GM19468 (cell line): ENCODE measurements around the gene JOSD2.
"Not testable (repeated sequence)": the region's sequence is repeated elsewhere in the genome, so short reads cannot be mapped to it uniquely, and the experiment has no call there.

Source experiments
- ATAC-seq: cut with Tn5 transposase; IDR thresholded peaks from one replicate; pipeline ENCODE4 v1.9.1; 2021; ENCODE audit warnings: mild to moderate bottlenecking, moderate library complexity, moderate number of reproducible peaks; ENCODE audit not compliant: unreplicated experiment; ENCODE audit errors: extremely low read depth

The JOSD2 gene

DNA sequence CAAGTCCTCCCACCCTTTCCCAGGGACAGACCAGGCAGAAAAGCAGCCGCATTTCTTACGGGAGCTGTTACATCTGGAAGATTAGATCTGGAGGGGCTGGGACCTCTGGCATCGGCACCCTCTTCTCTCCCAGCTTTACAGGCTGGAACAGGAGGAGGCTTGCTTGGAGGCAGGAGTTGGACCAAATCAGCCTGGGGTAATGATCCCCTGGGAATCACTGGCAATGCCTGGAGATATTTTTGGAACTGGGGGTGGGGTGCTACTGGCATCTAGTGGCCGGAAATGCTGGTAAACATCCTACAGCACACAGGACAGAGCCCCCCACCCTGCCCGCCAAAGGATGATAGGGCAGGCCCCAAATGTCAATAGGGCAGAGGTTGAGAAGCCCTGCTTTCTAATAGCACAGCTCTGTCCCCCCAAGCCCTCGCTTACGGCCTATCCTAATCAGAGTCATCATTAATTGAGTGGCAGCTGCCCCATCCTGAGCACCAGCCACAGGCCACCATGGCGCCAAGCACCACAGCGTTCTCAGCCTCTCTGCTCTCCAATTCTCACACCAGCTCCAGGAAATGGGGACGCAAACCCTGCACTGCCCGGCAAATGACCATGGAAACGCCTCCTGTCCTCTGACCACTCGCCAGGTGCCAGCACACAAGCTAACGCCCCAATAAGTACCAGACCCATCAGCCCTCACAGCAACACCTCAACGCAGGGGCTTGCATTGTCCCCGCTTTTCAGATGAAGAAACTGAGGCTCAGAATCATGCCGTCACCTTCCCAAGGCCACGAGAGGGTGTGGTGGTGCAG is 36.6 kb upstream of the JOSD2 start:
- no peak for ATAC-seq

GRCh38 chr19:50546527-50547221 is 35.7 kb upstream of the JOSD2 start:
- no peak for ATAC-seq

GRCh38 chr19:50542943-50543342 is 32.0 kb upstream of the JOSD2 start:
- ATAC-seq = no peak

DNA sequence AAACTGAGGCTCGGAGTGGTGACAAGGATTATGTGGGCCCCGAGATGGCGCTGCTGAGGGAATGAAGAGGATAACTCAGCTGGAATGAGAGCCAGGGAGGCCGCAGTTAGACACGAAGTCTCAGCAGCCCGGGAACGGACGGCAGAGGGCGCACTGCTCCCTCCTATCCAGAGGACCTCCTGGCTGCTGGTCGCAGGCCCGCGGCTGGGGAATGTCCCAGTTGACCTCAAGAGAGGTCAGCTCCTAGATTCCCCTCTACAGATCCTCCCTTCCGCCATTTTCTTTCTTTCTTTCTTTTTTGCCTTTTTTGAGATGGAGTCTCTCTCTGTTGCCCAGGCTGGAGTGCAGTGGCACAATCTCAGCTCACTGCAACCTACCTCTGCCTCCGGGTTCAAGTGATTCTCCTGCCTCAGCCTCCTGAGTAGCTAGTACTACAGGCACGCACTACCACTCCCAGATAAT is 26.8 kb upstream of the JOSD2 start:
- no peak for ATAC-seq

DNA sequence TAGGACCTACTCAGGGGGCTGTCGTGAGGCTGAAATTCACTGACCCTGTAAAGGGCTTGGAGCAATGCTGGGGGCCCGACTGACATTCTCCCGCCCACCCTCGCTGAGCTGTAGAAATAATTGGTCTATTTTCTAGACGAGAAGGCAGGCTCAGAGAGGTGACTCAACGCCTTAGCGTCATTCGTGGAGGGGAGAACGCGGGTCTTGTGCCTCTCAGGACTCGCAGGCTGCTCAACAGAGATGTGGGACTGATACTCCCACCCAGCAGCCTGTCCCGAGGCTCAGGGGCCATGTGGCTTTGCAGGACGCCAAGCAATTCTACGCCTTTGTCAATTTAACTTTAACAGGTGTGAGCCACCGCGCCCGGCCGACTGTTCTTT is 26.3 kb upstream of the JOSD2 start:
- no peak for ATAC-seq

DNA sequence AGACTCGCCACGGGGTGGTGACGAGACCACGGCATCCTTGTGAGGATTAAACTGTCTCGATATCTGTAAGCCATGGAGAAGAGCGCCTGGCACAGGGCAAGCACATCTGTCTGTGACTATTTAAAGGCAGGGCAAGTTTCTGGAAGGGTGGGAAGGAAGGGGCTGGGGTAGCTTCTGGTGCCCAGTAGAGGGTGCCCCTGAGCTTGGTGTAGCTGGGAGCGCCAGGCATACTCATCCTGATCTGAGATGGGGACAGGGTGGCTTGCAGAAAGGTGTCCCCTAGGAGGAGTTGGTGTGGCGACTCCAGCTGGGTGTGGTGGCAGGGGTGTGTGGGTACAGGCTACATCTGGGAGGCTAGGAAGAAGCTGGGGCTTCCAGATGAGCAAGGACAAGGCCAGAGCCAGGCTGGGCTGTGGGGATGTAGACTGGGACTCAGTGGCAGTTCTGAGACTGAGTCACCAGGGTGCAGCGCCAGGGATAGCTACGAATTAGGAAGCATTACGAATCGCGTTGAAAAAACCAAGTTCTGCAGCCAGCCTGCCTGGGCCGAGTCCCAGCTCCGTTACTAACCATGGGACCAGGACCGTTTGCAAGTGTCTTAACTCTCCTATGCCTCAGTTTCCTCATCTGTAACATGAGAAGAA is 25.8 kb upstream of the JOSD2 start:
- ATAC-seq = no peak

DNA sequence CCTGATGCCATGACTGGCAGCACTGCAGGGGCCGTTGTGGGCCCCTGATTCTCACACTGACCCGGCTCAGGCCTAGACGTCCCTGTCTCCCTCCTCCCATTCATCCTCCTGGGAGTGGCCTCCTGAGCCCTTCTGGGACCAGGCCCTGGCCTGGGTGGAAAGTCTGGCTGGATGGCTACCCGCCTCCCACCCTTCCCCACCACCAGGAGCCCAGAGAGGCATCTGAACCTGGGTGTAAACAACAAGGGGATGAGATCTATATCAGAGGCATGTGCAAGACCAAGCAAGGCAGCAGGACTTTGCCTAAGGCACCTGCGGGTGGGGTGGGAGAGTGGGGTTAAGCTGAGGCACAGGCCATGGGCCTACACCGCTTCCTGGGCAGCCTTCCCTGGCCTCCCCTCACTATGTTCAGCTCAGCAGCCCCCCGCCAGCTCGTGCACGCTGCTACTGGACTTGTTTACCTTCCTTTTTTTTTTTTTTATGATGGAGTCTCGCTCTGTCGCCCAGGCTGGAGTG is 24.7 kb upstream of the JOSD2 start:
- ATAC-seq = no peak

- ATAC-seq = no peak
These were observed 23.5 kb upstream of the JOSD2 start for GRCh38 chr19:50534478-50534877.

GRCh38 chr19:50532952-50533351 is 22.0 kb upstream of the JOSD2 start:
- ATAC-seq = no peak

- ATAC-seq = no peak
These were observed 20.2 kb upstream of the JOSD2 start for GRCh38 chr19:50531171-50531612.

- ATAC-seq = not testable (repeated sequence)
These were observed 17.1 kb upstream of the JOSD2 start for GRCh38 chr19:50528052-50528451.

DNA sequence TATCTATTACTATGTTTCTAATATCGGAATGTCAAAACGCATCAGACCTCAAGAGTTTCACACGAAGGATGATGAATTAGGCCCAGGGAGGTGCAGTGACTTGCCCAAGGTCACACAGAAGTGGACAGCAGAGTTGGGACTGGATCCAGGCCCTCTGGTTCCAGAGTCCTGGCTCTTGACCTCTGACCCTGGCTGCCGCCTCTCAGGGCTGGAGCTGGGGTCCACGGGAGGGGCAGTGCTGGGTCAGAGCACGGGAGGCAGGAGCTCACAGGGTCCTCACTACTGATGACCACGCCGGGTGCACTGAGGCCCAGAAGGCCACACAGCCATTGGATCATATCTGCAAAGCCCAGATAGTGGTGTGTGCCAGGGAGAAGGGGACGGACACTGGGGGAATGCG is 11.9 kb upstream of the JOSD2 start:
- ATAC-seq = no peak

GRCh38 chr19:50520822-50521465 is 10.0 kb upstream of the JOSD2 start:
- no peak for ATAC-seq

DNA sequence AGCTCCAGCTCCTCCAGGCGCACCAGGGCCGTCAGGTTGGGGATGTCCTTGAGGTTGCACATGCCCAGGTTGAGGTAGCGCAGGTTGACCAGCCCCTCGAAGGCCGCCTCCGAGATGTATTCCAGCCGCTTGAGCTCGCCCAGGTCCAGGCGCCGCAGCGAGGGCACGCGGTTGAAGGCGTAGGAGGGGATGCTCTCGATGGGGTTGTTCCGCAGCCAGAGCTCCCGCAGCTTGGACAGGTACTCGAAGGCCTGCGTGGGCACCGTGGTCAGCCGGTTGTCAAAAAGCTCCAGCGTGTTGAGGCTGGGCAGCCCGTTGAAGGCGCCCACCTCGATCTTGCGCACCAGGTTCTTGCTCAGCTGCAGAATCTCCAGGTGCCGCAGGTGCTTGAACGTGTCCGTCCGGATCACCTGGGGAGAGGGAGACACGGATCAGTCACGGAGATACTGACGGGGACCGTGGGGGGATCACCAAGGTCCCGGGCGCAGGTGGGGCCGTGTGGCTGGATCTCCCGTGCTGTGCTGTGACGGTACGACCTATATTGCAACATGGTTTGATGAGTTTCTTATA is 8.1 kb upstream of the JOSD2 start:
- no peak for ATAC-seq

GRCh38 chr19:50518091-50519005 is 7.4 kb upstream of the JOSD2 start:
- ATAC-seq = no peak

GRCh38 chr19:50517704-50518075 is 6.7 kb upstream of the JOSD2 start:
- ATAC-seq = no peak

GRCh38 chr19:50516964-50517703 is 6.1 kb upstream of the JOSD2 start:
- no peak for ATAC-seq

- no peak for ATAC-seq
These were observed 5.5 kb upstream of the JOSD2 start for GRCh38 chr19:50516456-50516855.
